ENCODE results near the gene ELMO1.

DNA sequence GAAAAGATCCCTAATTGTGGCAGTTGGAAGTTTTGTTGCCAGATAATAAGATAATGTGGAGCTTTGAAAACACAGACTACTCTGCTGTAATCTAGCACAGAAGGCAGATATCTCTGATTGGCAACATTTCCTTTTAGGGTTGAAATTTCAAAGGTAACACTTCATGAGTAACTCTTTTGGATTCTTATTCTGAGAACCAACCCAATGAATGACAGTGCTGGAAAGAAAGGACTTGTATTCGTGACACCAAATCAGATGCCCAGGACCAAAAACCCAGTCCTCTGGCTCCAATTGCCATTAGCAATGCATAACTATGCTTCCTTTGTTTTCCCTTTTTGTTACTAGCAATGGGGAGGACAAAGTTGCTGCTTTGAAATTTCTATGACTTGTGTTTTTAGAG, 41.0 kb upstream of the ELMO1 start:
- TF ChIP-seq, protein P1, sequence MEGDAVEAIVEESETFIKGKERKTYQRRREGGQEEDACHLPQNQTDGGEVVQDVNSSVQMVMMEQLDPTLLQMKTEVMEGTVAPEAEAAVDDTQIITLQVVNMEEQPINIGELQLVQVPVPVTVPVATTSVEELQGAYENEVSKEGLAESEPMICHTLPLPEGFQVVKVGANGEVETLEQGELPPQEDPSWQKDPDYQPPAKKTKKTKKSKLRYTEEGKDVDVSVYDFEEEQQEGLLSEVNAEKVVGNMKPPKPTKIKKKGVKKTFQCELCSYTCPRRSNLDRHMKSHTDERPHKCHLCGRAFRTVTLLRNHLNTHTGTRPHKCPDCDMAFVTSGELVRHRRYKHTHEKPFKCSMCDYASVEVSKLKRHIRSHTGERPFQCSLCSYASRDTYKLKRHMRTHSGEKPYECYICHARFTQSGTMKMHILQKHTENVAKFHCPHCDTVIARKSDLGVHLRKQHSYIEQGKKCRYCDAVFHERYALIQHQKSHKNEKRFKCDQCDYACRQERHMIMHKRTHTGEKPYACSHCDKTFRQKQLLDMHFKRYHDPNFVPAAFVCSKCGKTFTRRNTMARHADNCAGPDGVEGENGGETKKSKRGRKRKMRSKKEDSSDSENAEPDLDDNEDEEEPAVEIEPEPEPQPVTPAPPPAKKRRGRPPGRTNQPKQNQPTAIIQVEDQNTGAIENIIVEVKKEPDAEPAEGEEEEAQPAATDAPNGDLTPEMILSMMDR (IDR thresholded peaks at IDR 0.05): no peak
- TF ChIP-seq POLR2A (IDR thresholded peaks at IDR 0.05): no peak

Data from body of pancreas (tissue), 4 donors.